NCI-H2029 treated with DMSO at 0.1 percent for 48 hours (cell line): Measurements from ENCODE around the gene FXYD5.

ENCODE experiments used
- DNase-seq: peaks from one replicate; lab custom pipeline; 2025; lab: John Stamatoyannopoulos, UW

FXYD5 gene

GRCh38 chr19:35214766-35215422, 60.4 kb downstream of the FXYD5 start:
- no peak for DNase-seq

- no peak for DNase-seq
These were observed 61.7 kb downstream of the FXYD5 start for GRCh38 chr19:35216016-35216832.

GRCh38 chr19:35216833-35217648, 62.5 kb downstream of the FXYD5 start:
- no peak for DNase-seq

- DNase-seq: no peak
These were observed 63.1 kb downstream of the FXYD5 start for GRCh38 chr19:35217649-35217990.

GRCh38 chr19:35219008-35219407, 64.5 kb downstream of the FXYD5 start:
- DNase-seq: no peak
